AG09309 (cell line): ENCODE measurements around the gene HSBP1.
A peak's percentile ranks its signal among the peaks of the same experiment; 100 is the strongest.

Experiments
- DNase-seq: peaks from one replicate; pipeline ENCODE4 v3.0.0-alpha.2; 2010; ENCODE audit warnings: low read depth
- H3K4me3 ChIP-seq: 2 replicates; pipeline ENCODE4 v1.5.1; 2011; ENCODE audit warnings: mild to moderate bottlenecking, low read depth, low read length, moderate library complexity; ENCODE audit not compliant: control insufficient read depth
- CTCF ChIP-seq: IDR thresholded peaks from 2 replicates; pipeline ENCODE4 v1.5.1; 2011; ENCODE audit warnings: mild to moderate bottlenecking, low read depth, low read length, inconsistent platforms; ENCODE audit not compliant: insufficient read depth, control insufficient read depth; ENCODE audit errors: missing control alignments

The HSBP1 gene

GRCh38 chr16:83772806-83773205 is 35.0 kb upstream of the HSBP1 start:
- H3K4me3 ChIP-seq = no peak overlapping the region
- no peak for DNase-seq
- no peak for TF ChIP-seq CTCF

GRCh38 chr16:83774066-83774465 is 33.7 kb upstream of the HSBP1 start:
- H3K4me3 ChIP-seq = no peak overlapping the region
- TF ChIP-seq CTCF = no peak
- no peak for DNase-seq

DNA sequence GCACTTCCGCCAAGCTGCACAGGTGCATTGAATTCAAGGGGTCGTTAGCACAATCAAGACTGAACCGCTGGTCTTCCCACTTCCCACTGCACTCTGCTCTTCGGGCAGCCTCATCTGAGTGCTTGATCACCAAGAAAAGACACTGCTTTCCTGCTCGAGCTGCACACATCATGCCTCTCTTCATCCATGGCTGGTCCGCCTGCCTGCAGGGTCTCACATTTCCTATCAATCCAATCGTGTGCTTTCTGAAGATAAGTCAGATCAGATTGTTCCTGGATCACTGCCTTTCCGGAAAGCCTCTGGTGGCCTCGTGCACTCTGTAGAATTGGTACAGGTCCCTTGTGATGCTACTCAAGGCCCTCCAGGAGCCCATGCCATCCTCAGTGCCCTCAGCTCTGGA is 30.8 kb upstream of the HSBP1 start:
- no peak overlapping the region for H3K4me3 ChIP-seq
- DNase-seq = no peak
- no peak for TF ChIP-seq CTCF

GRCh38 chr16:83779886-83780285 is 27.9 kb upstream of the HSBP1 start:
- H3K4me3 ChIP-seq = no peak overlapping the region
- peak; percentile 52 for DNase-seq
- no peak for TF ChIP-seq CTCF

DNA sequence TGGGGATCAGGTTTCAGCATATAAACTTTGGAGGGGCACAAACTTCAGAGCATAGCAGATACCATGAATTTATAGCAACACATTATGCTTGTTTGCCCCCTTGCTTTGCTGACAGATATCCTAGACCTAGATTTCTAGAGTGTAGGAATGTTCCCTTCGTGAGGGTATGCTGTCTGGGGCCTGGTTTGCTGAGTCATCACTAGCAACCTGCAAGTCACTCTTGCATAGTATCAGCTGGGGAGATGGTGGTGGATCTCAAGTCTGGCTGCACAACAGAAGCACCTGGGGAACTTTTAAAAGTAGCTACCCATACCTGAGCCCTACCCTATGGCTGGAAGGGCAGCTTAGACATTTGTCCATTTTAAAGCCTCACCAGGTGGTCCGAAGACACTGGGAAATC is 22.3 kb upstream of the HSBP1 start:
- DNase-seq = no peak
- no peak for TF ChIP-seq CTCF
- H3K4me3 ChIP-seq = no peak overlapping the region

GRCh38 chr16:83789642-83790401 is 18.0 kb upstream of the HSBP1 start:
- DNase-seq = no peak
- no peak for TF ChIP-seq CTCF
- H3K4me3 ChIP-seq = no peak overlapping the region
